ENCODE measurements around the gene KDM8.

KDM8 gene

DNA sequence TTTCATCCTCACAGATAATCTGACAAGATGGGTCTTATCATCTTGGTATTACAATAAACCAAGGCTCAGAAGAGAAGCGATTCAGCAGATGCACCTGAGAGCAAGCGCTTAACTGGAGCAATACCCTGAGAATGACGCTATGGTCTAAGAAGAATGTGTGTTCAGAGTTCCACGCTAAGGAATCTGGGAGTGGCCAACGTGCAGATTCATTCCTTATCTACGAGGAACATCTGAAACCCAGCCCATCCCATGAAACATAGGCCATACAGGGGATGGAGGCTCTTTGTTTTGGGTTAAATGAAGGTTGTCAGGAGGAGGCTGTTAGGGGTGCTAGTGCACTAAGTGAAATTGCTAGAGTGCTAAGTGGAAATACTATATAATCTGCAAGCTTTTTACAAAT is 28.5 kb upstream of the KDM8 start:
- H3K4me1 ChIP-seq (ENCODE audit: control insufficient read depth in 2 of 2, insufficient read depth in 2 of 2, low read length in 2 of 2) = peaks cover 8 to 10% of the 10 kb centered on the region in 2 donors
- H3K27ac ChIP-seq (ENCODE audit: low read depth in 2 of 2, low read length in 2 of 2) = no peak overlapping the region
- no peaks in the 10 kb centered on the region for H3K9me3 ChIP-seq (ENCODE audit: control insufficient read depth in 2 of 2, low read length in 2 of 2)
- H3K36me3 ChIP-seq (ENCODE audit: control insufficient read depth in 2 of 2, insufficient read depth in 2 of 2, low read length in 2 of 2) = no peaks in the 10 kb centered on the region
- H3K27me3 ChIP-seq (ENCODE audit: control insufficient read depth in 2 of 2, insufficient read depth in 2 of 2, low read length in 2 of 2) = no peaks in the 10 kb centered on the region
- H3K4me3 ChIP-seq (ENCODE audit: low read length in 2 of 2) = no peak overlapping the region
- no peak overlapping the region for H3K9ac ChIP-seq (ENCODE audit: low read depth in 1 of 2, low read length in 2 of 2)

GRCh38 chr16:27175888-27176287 is 27.4 kb upstream of the KDM8 start:
- peaks cover 9 to 11% of the 10 kb centered on the region in 2 donors for H3K4me1 ChIP-seq (ENCODE audit: control insufficient read depth in 2 of 2, insufficient read depth in 2 of 2, low read length in 2 of 2)
- no peaks in the 10 kb centered on the region for H3K9me3 ChIP-seq (ENCODE audit: control insufficient read depth in 2 of 2, low read length in 2 of 2)
- H3K27me3 ChIP-seq (ENCODE audit: control insufficient read depth in 2 of 2, insufficient read depth in 2 of 2, low read length in 2 of 2) = no peaks in the 10 kb centered on the region
- no peaks in the 10 kb centered on the region for H3K36me3 ChIP-seq (ENCODE audit: control insufficient read depth in 2 of 2, insufficient read depth in 2 of 2, low read length in 2 of 2)
- no peak overlapping the region for H3K27ac ChIP-seq (ENCODE audit: low read depth in 2 of 2, low read length in 2 of 2)
- H3K4me3 ChIP-seq (ENCODE audit: low read length in 2 of 2) = no peak overlapping the region
- no peak overlapping the region for H3K9ac ChIP-seq (ENCODE audit: low read depth in 1 of 2, low read length in 2 of 2)

DNA sequence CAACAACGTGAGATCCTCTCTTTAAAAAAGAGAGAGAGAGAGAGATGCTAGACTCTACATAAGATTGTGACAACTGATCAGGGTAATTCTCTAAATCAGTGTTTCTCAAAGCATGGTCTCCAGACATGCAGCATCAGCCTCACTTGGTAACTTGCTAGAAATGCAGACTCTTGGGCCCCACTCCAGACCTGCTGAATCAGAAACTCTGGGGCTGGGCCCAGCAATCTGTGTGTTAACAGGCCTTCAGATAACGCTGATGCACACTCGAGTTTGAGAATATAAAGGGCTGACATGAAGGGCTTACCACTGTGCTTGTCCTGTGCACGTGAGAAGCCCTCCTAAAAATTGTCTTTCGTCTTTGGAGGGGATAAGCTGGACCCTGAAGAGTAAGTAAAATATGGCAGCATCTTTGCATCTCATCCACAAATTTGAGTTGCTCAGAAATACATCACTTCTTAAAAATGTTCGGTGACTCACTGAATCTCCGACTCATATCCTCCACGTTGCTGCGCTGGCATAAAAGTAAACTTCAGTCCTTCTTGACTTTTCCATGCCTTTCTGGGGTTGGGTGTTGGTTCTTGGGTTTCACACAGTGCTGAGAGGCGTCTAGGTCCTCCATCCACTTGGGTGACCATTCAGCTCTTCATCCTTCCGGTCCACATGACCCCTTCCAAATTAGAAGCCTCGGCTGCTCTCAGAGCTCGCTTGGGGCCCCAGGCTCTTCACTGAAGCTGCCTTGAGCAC is 26.1 kb upstream of the KDM8 start:
- no peak overlapping the region for H3K27ac ChIP-seq (ENCODE audit: low read depth in 2 of 2, low read length in 2 of 2)
- no peak overlapping the region for H3K4me3 ChIP-seq (ENCODE audit: low read length in 2 of 2)
- H3K27me3 ChIP-seq (ENCODE audit: control insufficient read depth in 2 of 2, insufficient read depth in 2 of 2, low read length in 2 of 2) = no peaks in the 10 kb centered on the region
- peaks cover 9 to 11% of the 10 kb centered on the region in 2 donors for H3K4me1 ChIP-seq (ENCODE audit: control insufficient read depth in 2 of 2, insufficient read depth in 2 of 2, low read length in 2 of 2)
- no peaks in the 10 kb centered on the region for H3K9me3 ChIP-seq (ENCODE audit: control insufficient read depth in 2 of 2, low read length in 2 of 2)
- no peak overlapping the region for H3K9ac ChIP-seq (ENCODE audit: low read depth in 1 of 2, low read length in 2 of 2)
- H3K36me3 ChIP-seq (ENCODE audit: control insufficient read depth in 2 of 2, insufficient read depth in 2 of 2, low read length in 2 of 2) = no peaks in the 10 kb centered on the region

DNA sequence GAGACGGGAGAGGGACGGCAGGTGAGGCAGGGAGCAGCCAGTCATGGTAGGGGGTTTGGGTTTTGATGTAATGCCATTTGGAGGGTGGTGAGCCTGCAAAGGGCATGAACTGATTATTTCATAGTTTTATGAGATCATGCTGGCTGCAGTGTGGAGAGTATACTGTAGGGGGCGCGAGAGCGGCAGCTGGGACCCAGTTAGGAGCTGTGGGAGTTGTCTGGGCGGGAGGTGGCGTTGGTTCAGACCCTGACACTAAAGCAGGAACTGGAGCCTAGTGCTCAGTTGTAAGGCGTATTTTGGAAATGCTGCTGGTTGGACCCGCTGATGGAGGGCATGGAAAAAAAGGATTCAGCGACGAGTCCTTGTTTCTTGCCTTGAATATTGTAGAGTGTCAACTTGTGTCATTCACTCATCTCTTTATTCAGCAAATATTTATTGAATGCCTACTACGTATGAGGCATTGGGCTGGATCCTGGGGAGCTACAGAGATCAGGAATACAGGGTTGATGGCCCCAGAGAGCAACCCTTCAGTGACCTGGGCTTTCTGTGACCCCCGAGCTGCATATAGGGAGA is 23.7 kb upstream of the KDM8 start:
- peaks cover 6 to 7% of the 10 kb centered on the region in 2 donors for H3K4me1 ChIP-seq (ENCODE audit: control insufficient read depth in 2 of 2, insufficient read depth in 2 of 2, low read length in 2 of 2)
- no peaks in the 10 kb centered on the region for H3K27me3 ChIP-seq (ENCODE audit: control insufficient read depth in 2 of 2, insufficient read depth in 2 of 2, low read length in 2 of 2)
- no peak overlapping the region for H3K4me3 ChIP-seq (ENCODE audit: low read length in 2 of 2)
- no peak overlapping the region for H3K9ac ChIP-seq (ENCODE audit: low read depth in 1 of 2, low read length in 2 of 2)
- no peaks in the 10 kb centered on the region for H3K36me3 ChIP-seq (ENCODE audit: control insufficient read depth in 2 of 2, insufficient read depth in 2 of 2, low read length in 2 of 2)
- no peaks in the 10 kb centered on the region for H3K9me3 ChIP-seq (ENCODE audit: control insufficient read depth in 2 of 2, low read length in 2 of 2)
- H3K27ac ChIP-seq (ENCODE audit: low read depth in 2 of 2, low read length in 2 of 2) = no peak overlapping the region

- no peaks in the 10 kb centered on the region for H3K9me3 ChIP-seq (ENCODE audit: control insufficient read depth in 2 of 2, low read length in 2 of 2)
- no peaks in the 10 kb centered on the region for H3K27me3 ChIP-seq (ENCODE audit: control insufficient read depth in 2 of 2, insufficient read depth in 2 of 2, low read length in 2 of 2)
- no peak overlapping the region for H3K9ac ChIP-seq (ENCODE audit: low read depth in 1 of 2, low read length in 2 of 2)
- no peak overlapping the region for H3K4me3 ChIP-seq (ENCODE audit: low read length in 2 of 2)
- no peaks in the 10 kb centered on the region for H3K36me3 ChIP-seq (ENCODE audit: control insufficient read depth in 2 of 2, insufficient read depth in 2 of 2, low read length in 2 of 2)
- H3K27ac ChIP-seq (ENCODE audit: low read depth in 2 of 2, low read length in 2 of 2) = no peak overlapping the region
- peaks cover 6 to 7% of the 10 kb centered on the region in 2 donors for H3K4me1 ChIP-seq (ENCODE audit: control insufficient read depth in 2 of 2, insufficient read depth in 2 of 2, low read length in 2 of 2)
Measured at GRCh38 chr16:27181019-27181790, 22.1 kb upstream of the KDM8 start.

DNA sequence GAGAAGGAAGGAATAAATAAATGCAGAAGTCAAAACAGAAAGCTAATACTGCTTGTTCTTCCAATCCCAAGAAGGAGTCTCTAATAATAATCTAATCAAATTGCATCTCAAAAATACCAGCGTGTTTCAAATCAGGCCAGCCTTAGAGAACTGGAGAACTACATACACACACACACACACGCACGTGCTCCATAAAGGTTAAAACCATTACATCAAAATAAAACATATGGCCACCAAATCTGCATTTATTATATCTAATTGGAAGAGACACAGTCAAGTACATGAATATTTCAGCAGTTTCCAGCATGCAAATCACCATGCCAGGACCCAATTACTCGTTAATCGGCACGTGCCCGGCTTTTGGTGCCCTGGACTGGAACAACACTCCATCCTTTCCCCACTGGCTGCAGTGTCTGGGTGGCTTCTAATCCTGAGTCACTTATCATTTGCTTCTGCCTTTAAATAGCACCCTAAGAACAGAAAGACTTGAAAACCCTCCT is 20.4 kb upstream of the KDM8 start:
- Histone ChIP-seq H3K27ac (ENCODE audit: low read depth in 2 of 2, low read length in 2 of 2) (no peak overlapping the region), H3K36me3 (ENCODE audit: control insufficient read depth in 2 of 2, insufficient read depth in 2 of 2, low read length in 2 of 2) (no peaks in the 10 kb centered on the region), H3K27me3 (ENCODE audit: control insufficient read depth in 2 of 2, insufficient read depth in 2 of 2, low read length in 2 of 2) (no peaks in the 10 kb centered on the region), H3K9me3 (ENCODE audit: control insufficient read depth in 2 of 2, low read length in 2 of 2) (no peaks in the 10 kb centered on the region), H3K4me3 (ENCODE audit: low read length in 2 of 2) (no peak overlapping the region), H3K4me1 (ENCODE audit: control insufficient read depth in 2 of 2, insufficient read depth in 2 of 2, low read length in 2 of 2) (peaks cover 6 to 7% of the 10 kb centered on the region in 2 donors), H3K9ac (ENCODE audit: low read depth in 1 of 2, low read length in 2 of 2) (no peak overlapping the region)

- Histone ChIP-seq H3K9me3 (ENCODE audit: control insufficient read depth in 2 of 2, low read length in 2 of 2) (no peaks in the 10 kb centered on the region), H3K36me3 (ENCODE audit: control insufficient read depth in 2 of 2, insufficient read depth in 2 of 2, low read length in 2 of 2) (no peaks in the 10 kb centered on the region), H3K4me1 (ENCODE audit: control insufficient read depth in 2 of 2, insufficient read depth in 2 of 2, low read length in 2 of 2) (no peaks in the 10 kb centered on the region), H3K27ac (ENCODE audit: low read depth in 2 of 2, low read length in 2 of 2) (no peak overlapping the region), H3K4me3 (ENCODE audit: low read length in 2 of 2) (no peak overlapping the region), H3K9ac (ENCODE audit: low read depth in 1 of 2, low read length in 2 of 2) (no peak overlapping the region), H3K27me3 (ENCODE audit: control insufficient read depth in 2 of 2, insufficient read depth in 2 of 2, low read length in 2 of 2) (no peaks in the 10 kb centered on the region)
Measured at GRCh38 chr16:27185776-27186130, 17.6 kb upstream of the KDM8 start.

- H3K4me1 ChIP-seq (ENCODE audit: control insufficient read depth in 2 of 2, insufficient read depth in 2 of 2, low read length in 2 of 2) = no peaks in the 10 kb centered on the region
- H3K27me3 ChIP-seq (ENCODE audit: control insufficient read depth in 2 of 2, insufficient read depth in 2 of 2, low read length in 2 of 2) = no peaks in the 10 kb centered on the region
- no peaks in the 10 kb centered on the region for H3K36me3 ChIP-seq (ENCODE audit: control insufficient read depth in 2 of 2, insufficient read depth in 2 of 2, low read length in 2 of 2)
- H3K4me3 ChIP-seq (ENCODE audit: low read length in 2 of 2) = no peak overlapping the region
- H3K9me3 ChIP-seq (ENCODE audit: control insufficient read depth in 2 of 2, low read length in 2 of 2) = no peaks in the 10 kb centered on the region
- H3K9ac ChIP-seq (ENCODE audit: low read depth in 1 of 2, low read length in 2 of 2) = no peak overlapping the region
- no peak overlapping the region for H3K27ac ChIP-seq (ENCODE audit: low read depth in 2 of 2, low read length in 2 of 2)
Measured at GRCh38 chr16:27188633-27189032, 14.7 kb upstream of the KDM8 start.

DNA sequence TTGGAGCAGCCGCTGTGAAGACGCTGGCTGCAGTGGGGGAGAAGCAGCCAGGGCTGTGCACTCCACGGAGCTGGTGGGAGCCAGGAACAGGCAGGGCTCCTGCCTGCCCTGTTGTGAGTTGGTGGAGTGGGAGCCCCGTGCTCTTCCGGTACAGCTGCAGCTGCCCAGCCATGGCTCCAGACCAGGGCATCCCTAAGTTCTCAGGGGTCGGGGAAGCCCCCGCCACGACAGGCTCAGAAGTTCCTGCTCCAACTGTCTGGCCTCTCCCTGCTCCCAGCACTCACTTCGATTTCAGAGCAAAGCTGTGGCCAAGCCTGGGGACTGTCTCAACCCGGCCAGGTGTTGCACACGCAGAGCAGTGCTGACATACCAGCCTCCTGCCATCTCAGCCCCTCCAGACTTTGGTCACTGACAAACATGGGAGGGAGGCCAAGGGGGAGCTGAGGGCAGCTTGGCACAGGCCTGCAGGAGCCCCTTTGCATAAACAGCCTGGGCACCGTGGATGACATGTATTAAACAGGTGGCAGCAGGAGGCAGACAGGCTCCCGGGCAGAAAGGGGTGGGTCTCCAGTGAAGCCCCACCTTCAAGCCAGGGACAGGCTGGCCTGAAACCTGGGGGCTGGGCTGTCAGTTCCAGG is 13.9 kb upstream of the KDM8 start:
- Histone ChIP-seq H3K27ac (ENCODE audit: low read depth in 2 of 2, low read length in 2 of 2) (no peak overlapping the region), H3K4me1 (ENCODE audit: control insufficient read depth in 2 of 2, insufficient read depth in 2 of 2, low read length in 2 of 2) (no peaks in the 10 kb centered on the region)

More for the DNA sequence above, 13.9 kb upstream of the KDM8 start:
- Histone ChIP-seq H3K27me3 (ENCODE audit: control insufficient read depth in 2 of 2, insufficient read depth in 2 of 2, low read length in 2 of 2) (no peaks in the 10 kb centered on the region), H3K36me3 (ENCODE audit: control insufficient read depth in 2 of 2, insufficient read depth in 2 of 2, low read length in 2 of 2) (no peaks in the 10 kb centered on the region), H3K9me3 (ENCODE audit: control insufficient read depth in 2 of 2, low read length in 2 of 2) (no peaks in the 10 kb centered on the region), H3K4me3 (ENCODE audit: low read length in 2 of 2) (no peak overlapping the region), H3K9ac (ENCODE audit: low read depth in 1 of 2, low read length in 2 of 2) (no peak overlapping the region)

Measured in mucosa of rectum (tissue), 2 donors.